H1 (cell line): ENCODE measurements around the gene SLC13A3. TPM values are rescaled to one million over a fixed set of nuclear protein-coding genes. Genes with fewer than 3 reads are reported as not detected.

Experiments used
- CTCF ChIA-PET: fragments of 300-600 bp; sonication (Branson Sonifier 250); formaldehyde crosslinking; loops from one replicate; lab custom pipeline; 2021; ENCODE audit not compliant: partially characterized antibody; lab: Charles Lee
- POLR2A ChIA-PET: fragments of 300-600 bp; sonication (Branson Sonifier 250); formaldehyde crosslinking; loops from one replicate; lab custom pipeline; 2021; ENCODE audit warnings: inconsistent platforms; ENCODE audit not compliant: partially characterized antibody; lab: Charles Lee
- DNase-seq, 2 experiments: peaks; one replicate each; pipeline versions ENCODE4 v3.0.0 to v3.0.0-alpha.2; 2010 to 2022; ENCODE audit warnings: low spot score in 2 of 2, low read depth in 1 of 2, mixed read lengths in 1 of 2
- FAIRE-seq: peaks from 2 replicates; lab custom pipeline; 2011; peaks lifted over from hg19 to GRCh38; lab: Jason Lieb, UNC
- H2AFZ ChIP-seq: 2 replicates; pipeline ENCODE4 v1.8.1; 2012; ENCODE audit warnings: low read length, inconsistent platforms
- H2AK5ac ChIP-seq: 2 replicates; pipeline ENCODE4 v1.6.1; 2013; ENCODE audit warnings: low read depth, low read length
- H2BK120ac ChIP-seq: replicated peaks from 2 replicates; pipeline ENCODE3; 2013; ENCODE audit warnings: low read depth, low read length, inconsistent platforms
- H2BK12ac ChIP-seq: 2 replicates; pipeline ENCODE4 v1.6.1; 2013; ENCODE audit warnings: low read depth, low read length
- H2BK15ac ChIP-seq: 2 replicates; pipeline ENCODE4 v1.6.1; 2013; ENCODE audit warnings: low read length
- H2BK20ac ChIP-seq: 2 replicates; pipeline ENCODE4 v1.6.1; 2013; ENCODE audit warnings: low read length
- H2BK5ac ChIP-seq: 2 replicates; pipeline ENCODE4 v1.6.1; 2013; ENCODE audit warnings: low read depth, low read length
- H3K14ac ChIP-seq: 2 replicates; pipeline ENCODE4 v1.6.1; 2013; ENCODE audit warnings: inconsistent platforms; ENCODE audit not compliant: insufficient read length
- H3K18ac ChIP-seq: 2 replicates; pipeline ENCODE4 v1.6.1; 2013; ENCODE audit warnings: low read length; ENCODE audit errors: extremely low read depth
- H3K23ac ChIP-seq: 2 replicates; pipeline ENCODE4 v1.6.1; 2013; ENCODE audit warnings: inconsistent platforms; ENCODE audit not compliant: insufficient read length
- H3K23me2 ChIP-seq: 2 replicates; pipeline ENCODE4 v1.6.1; 2013; ENCODE audit warnings: low read depth, low read length
- H3K27ac ChIP-seq: 2 replicates; pipeline ENCODE4 v1.6.1; 2011; ENCODE audit warnings: low read depth, low read length, inconsistent platforms
- H3K27me3 ChIP-seq, 4 experiments: replicated peaks in 1 of 4; 1 replicate in 1 of 4; 2 replicates in 3 of 4; pipeline versions ENCODE4 v1.6.1 to v1.8.1; 2011 to 2013; ENCODE audit warnings: low read length in 3 of 4, mild to moderate bottlenecking in 3 of 4, inconsistent platforms in 2 of 4, mixed read lengths in 2 of 4, moderate library complexity in 1 of 4; ENCODE audit not compliant: control insufficient read depth in 3 of 4, insufficient read depth in 3 of 4; ENCODE audit errors: extremely low read depth in 1 of 4
- H3K36me3 ChIP-seq, 4 experiments: 2 replicates each; pipeline versions ENCODE4 v1.6.1 to v1.8.1; 2011 to 2013; ENCODE audit warnings: mild to moderate bottlenecking in 4 of 4, low read length in 3 of 4, moderate library complexity in 2 of 4, control low read depth in 1 of 4, inconsistent platforms in 1 of 4; ENCODE audit not compliant: insufficient read depth in 4 of 4, control insufficient read depth in 2 of 4
- H3K4ac ChIP-seq: replicated peaks from 2 replicates; pipeline ENCODE3; 2013; ENCODE audit warnings: low read length, low read depth, mixed read lengths, inconsistent platforms; ENCODE audit not compliant: insufficient read length
- H3K4me1 ChIP-seq, 4 experiments: replicated peaks in 1 of 4; 1 replicate in 1 of 4; 2 replicates in 3 of 4; pipeline versions ENCODE4 v1.6.1 to v1.8.1; 2011 to 2013; ENCODE audit warnings: low read length in 3 of 4, inconsistent platforms in 2 of 4, mixed read lengths in 1 of 4; ENCODE audit not compliant: insufficient read depth in 4 of 4, control insufficient read depth in 3 of 4
- H3K4me2 ChIP-seq, 2 experiments: 2 replicates each; pipeline versions ENCODE4 v1.6.1 to v1.8.1; 2011 to 2013; ENCODE audit warnings: low read depth in 2 of 2, low read length in 2 of 2, control low read depth in 1 of 2, inconsistent platforms in 1 of 2, mild to moderate bottlenecking in 1 of 2; ENCODE audit not compliant: insufficient read depth in 1 of 2
- H3K4me3 ChIP-seq, 4 experiments: fragments of 200-600, 300-600 bp in 1 of 4; sonication (generic), shearing (Covaris generic), sonication (Bioruptor Twin) in 1 of 4; 2 replicates each; pipeline versions ENCODE4 v1.5.1 to v1.8.1; 2011 to 2016; ENCODE audit warnings: low read length in 4 of 4, low read depth in 3 of 4, control low read depth in 2 of 4, inconsistent platforms in 2 of 4, mild to moderate bottlenecking in 2 of 4, mixed read lengths in 1 of 4, moderate library complexity in 1 of 4; ENCODE audit not compliant: insufficient read depth in 2 of 4; ENCODE audit errors: extremely low read depth in 1 of 4
- H3K56ac ChIP-seq: replicated peaks from 2 replicates; pipeline ENCODE3; 2013; ENCODE audit warnings: low read depth, mild to moderate bottlenecking, mixed read lengths, low read length, inconsistent platforms; ENCODE audit not compliant: insufficient read length
- H3K79me1 ChIP-seq: 2 replicates; pipeline ENCODE4 v1.6.1; 2013; ENCODE audit warnings: low read depth, low read length, control low read depth
- H3K79me2 ChIP-seq, 2 experiments: 2 replicates each; pipeline versions ENCODE4 v1.6.1 to v1.8.1; 2012 to 2013; ENCODE audit warnings: low read length in 2 of 2, mild to moderate bottlenecking in 2 of 2, inconsistent platforms in 1 of 2; ENCODE audit not compliant: insufficient read depth in 2 of 2, control insufficient read depth in 1 of 2
- H3K9ac ChIP-seq, 4 experiments: replicated peaks in 1 of 4; 1 replicate in 1 of 4; 2 replicates in 3 of 4; pipeline versions ENCODE4 v1.6.1 to v1.8.1; 2011 to 2013; ENCODE audit warnings: low read depth in 3 of 4, low read length in 3 of 4, control low read depth in 2 of 4, mild to moderate bottlenecking in 2 of 4, moderate library complexity in 2 of 4, inconsistent platforms in 1 of 4; ENCODE audit errors: extremely low read depth in 1 of 4
- H3K9me3 ChIP-seq, 2 experiments: 2 replicates each; pipeline versions ENCODE4 v1.6.1 to v1.8.1; 2012 to 2013; ENCODE audit warnings: mild to moderate bottlenecking in 2 of 2, moderate library complexity in 2 of 2, control low read depth in 1 of 2, inconsistent platforms in 1 of 2, low read depth in 1 of 2, low read length in 1 of 2, mixed read lengths in 1 of 2; ENCODE audit not compliant: insufficient read depth in 2 of 2
- H4K20me1 ChIP-seq, 2 experiments: replicated peaks in 1 of 2; 2 replicates each; pipeline versions ENCODE3 to v1.8.1; 2011 to 2013; ENCODE audit warnings: inconsistent platforms in 2 of 2, low read length in 2 of 2, mild to moderate bottlenecking in 1 of 2; ENCODE audit not compliant: insufficient read depth in 2 of 2, control insufficient read depth in 1 of 2
- H4K5ac ChIP-seq: 2 replicates; pipeline ENCODE4 v1.6.1; 2013; ENCODE audit warnings: low read length, low read depth, mixed read lengths, inconsistent platforms; ENCODE audit not compliant: insufficient read length
- H4K8ac ChIP-seq: 2 replicates; pipeline ENCODE4 v1.8.0; 2013; ENCODE audit warnings: mild to moderate bottlenecking, moderate library complexity, low read length, inconsistent platforms; ENCODE audit not compliant: insufficient read depth; ENCODE audit errors: extremely low read depth
- H4K91ac ChIP-seq: replicated peaks from 2 replicates; pipeline ENCODE3; 2013; ENCODE audit warnings: low read length, mixed read lengths, inconsistent platforms; ENCODE audit not compliant: insufficient read length
- CBX8 ChIP-seq: fragments of 300-800, 300-1000 bp; sonication (generic); IDR thresholded peaks from 2 replicates; pipeline ENCODE4 v1.7.1; 2016; ENCODE audit warnings: low read depth, low read length, borderline replicate concordance
- EP300 ChIP-seq, 2 experiments: IDR thresholded peaks; 1 replicate in 1 of 2; 2 replicates in 1 of 2; pipeline ENCODE4 v1.6.1; 2011 to 2012; ENCODE audit warnings: low read depth in 2 of 2, low read length in 2 of 2, mild to moderate bottlenecking in 2 of 2, borderline replicate concordance in 1 of 2, inconsistent platforms in 1 of 2, moderate library complexity in 1 of 2
- KDM5A ChIP-seq: fragments of 200-600 bp; IDR thresholded peaks from 2 replicates; pipeline ENCODE4 v1.7.1; 2012; ENCODE audit warnings: mild to moderate bottlenecking, low read length, inconsistent platforms, mixed read lengths
- MAFK ChIP-seq: IDR thresholded peaks from 2 replicates; pipeline ENCODE4 v1.6.1; 2012; ENCODE audit warnings: low read depth, mild to moderate bottlenecking, improper control_type of control experiment, low read length
- POLR2A ChIP-seq, 2 experiments: IDR thresholded peaks; 1 replicate in 1 of 2; 2 replicates in 1 of 2; pipeline ENCODE4 v1.6.1; 2011; ENCODE audit warnings: low read depth in 2 of 2, low read length in 2 of 2, mild to moderate bottlenecking in 2 of 2; ENCODE audit errors: control extremely low read depth in 1 of 2
- POU5F1 ChIP-seq: IDR thresholded peaks from 2 replicates; pipeline ENCODE4 v1.6.1; 2011; ENCODE audit warnings: low read depth, mild to moderate bottlenecking, low read length, moderate library complexity
- RAD21 ChIP-seq, 2 experiments: IDR thresholded peaks in 1 of 2; conservative IDR thresholded peaks in 1 of 2; 2 replicates each; pipeline ENCODE4 v1.6.1; 2011; ENCODE audit warnings: low read depth in 2 of 2, low read length in 2 of 2, improper control_type of control experiment in 1 of 2, inconsistent platforms in 1 of 2, mild to moderate bottlenecking in 1 of 2, moderate library complexity in 1 of 2
- SAP30 ChIP-seq: fragments of 300-600 bp; sonication (generic); IDR thresholded peaks from 2 replicates; pipeline ENCODE4 v1.7.1; 2012; ENCODE audit warnings: low read length, moderate library complexity, mild to moderate bottlenecking, inconsistent platforms; ENCODE audit not compliant: insufficient read depth, insufficient replicate concordance
- SIN3A ChIP-seq, 2 experiments: IDR thresholded peaks in 1 of 2; conservative IDR thresholded peaks in 1 of 2; 2 replicates each; pipeline ENCODE4 v1.6.1; 2011 to 2012; ENCODE audit warnings: low read length in 2 of 2, improper control_type of control experiment in 1 of 2, low read depth in 1 of 2, mild to moderate bottlenecking in 1 of 2
- SIRT6 ChIP-seq: IDR thresholded peaks from one replicate; pipeline ENCODE4 v1.7.1; 2012; ENCODE audit warnings: low read length, inconsistent platforms
- SP2 ChIP-seq: IDR thresholded peaks from 2 replicates; pipeline ENCODE4 v1.6.1; 2012; ENCODE audit warnings: mild to moderate bottlenecking, low read length, inconsistent platforms
- TAF1 ChIP-seq: IDR thresholded peaks from 2 replicates; pipeline ENCODE4 v1.6.1; 2011; ENCODE audit warnings: mild to moderate bottlenecking, low read depth, low read length
- TAF7 ChIP-seq: optimal IDR thresholded peaks from 2 replicates; pipeline ENCODE3; 2011; ENCODE audit warnings: low read depth, mild to moderate bottlenecking, inconsistent platforms, low read length, moderate library complexity, borderline replicate concordance
- TEAD4 ChIP-seq: IDR thresholded peaks from 2 replicates; pipeline ENCODE4 v1.6.1; 2012; ENCODE audit warnings: low read depth, low read length, inconsistent platforms, mixed read lengths
- WGBS, 2 experiments: shearing (Covaris generic) in 1 of 2; methylation state at CpG; one replicate each; pipeline versions ENCODE4 v1.1.6 to v1.1.7; 2013 to 2015; ENCODE audit warnings: low lambda C conversion rate in 2 of 2, mixed read lengths in 2 of 2, inconsistent platforms in 1 of 2, low coverage in 1 of 2, missing lambda C conversion rate in 1 of 2; ENCODE audit not compliant: insufficient replicate concordance in 2 of 2, insufficient coverage in 1 of 2, insufficient read length in 1 of 2; ENCODE audit errors: extremely low coverage in 1 of 2, missing lambda C conversion rate in 1 of 2; 5-methylcytosine and 5-hydroxymethylcytosine counted together
- polyA plus RNA-seq, 7 experiments: library from polyadenylated mRNA; depleted of rRNA in 3 of 7; stranded (reverse) in 5 of 7; unstranded in 2 of 7; fragments of >200 nt in 5 of 7; fragments of 200-250 nt in 2 of 7; gene quantifications; 1 replicate in 5 of 7; 2 replicates in 1 of 7; 4 replicates in 1 of 7; pipeline versions ENCODE4 v1.2.1 to v1.2.3, GENCODE V29; 2011 to 2013; ENCODE audit warnings: missing spikeins in 2 of 7, mixed read lengths in 2 of 7
- total RNA-seq: library from RNA; stranded (reverse); fragmentation: NEBNext Ultra II Directional; extraction: Animal tissue kit (Norgen Biotek cat#: 25700); gene quantifications from 2 replicates; pipeline ENCODE4 v1.2.1, GENCODE V29; 2021

SLC13A3 gene
- total and polyA plus RNA-seq, 2 of the 8 experiments (the other 6 are each of a cell fraction or from before 2014, with no cell fraction given) = 9.4 to 12.6 TPM

DNA sequence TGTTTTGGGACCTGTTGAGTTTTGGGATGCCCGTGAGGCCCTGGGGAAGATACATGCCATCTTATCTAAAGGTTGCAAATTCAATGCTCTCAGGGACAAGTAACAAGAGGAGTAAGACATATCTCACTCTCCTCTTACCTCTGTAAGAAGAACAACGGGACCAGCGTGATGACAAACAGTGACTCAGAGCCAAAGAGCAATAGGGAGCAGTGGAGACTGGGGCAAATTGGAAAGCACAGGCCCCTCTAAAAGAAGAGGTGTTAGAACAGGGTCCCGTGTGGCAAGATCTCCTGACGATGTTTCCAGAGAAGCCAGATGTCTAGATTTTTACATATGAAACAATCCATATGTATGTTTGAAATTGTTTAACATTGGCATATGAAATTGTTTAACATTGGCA is 26.3 kb upstream of the SLC13A3 start:
- 94% methylated on average over 5 of the region's 5 CpGs; no CpG with 5 or more reads in 1 of the 2 experiments for WGBS, 2 experiments
- H4K91ac ChIP-seq = no peak overlapping the region
- H2BK20ac ChIP-seq = no peak overlapping the region
- no peaks in the 10 kb centered on the region for H3K23me2 ChIP-seq
- no peak overlapping the region for H2AK5ac ChIP-seq
- no peak overlapping the region for H2BK12ac ChIP-seq
- H3K4me2 ChIP-seq = no peak overlapping the region
- peaks cover 0 to 4% of the 10 kb centered on the region in 2 experiments; a peak in 1 of 4 replicates for H3K9me3 ChIP-seq
- no peak overlapping the region for H3K4ac ChIP-seq
- H3K27ac ChIP-seq = no peak overlapping the region
- CTCF ChIA-PET = interaction anchor here (1.0 to 2.3 kb wide), 3 partner anchors 9 to 157 kb away, joined by 3 to 9 read pairs (median 4); no protein-coding TSS in a partner anchor
- no peak overlapping the region for H2BK15ac ChIP-seq
- no peak overlapping the region for H2BK120ac ChIP-seq
- H3K4me3 ChIP-seq = no peak overlapping the region
- no peak overlapping the region for H3K9ac ChIP-seq
- H3K36me3 ChIP-seq = peaks cover 0 to 17% (median 0%) of the 10 kb centered on the region in 4 experiments; a peak in 4 of 8 replicates
- no peak overlapping the region for H3K56ac ChIP-seq
- no peak overlapping the region for H4K5ac ChIP-seq
- FAIRE-seq (no peak), DNase-seq (no peak)
- peaks cover 2% of the 10 kb centered on the region; the same call in 1 of the 2 replicates for H3K79me1 ChIP-seq
- H4K8ac ChIP-seq = no peak overlapping the region
- H2BK5ac ChIP-seq = no peak overlapping the region
- H4K20me1 ChIP-seq = peaks cover 0 to 3% of the 10 kb centered on the region in 2 experiments
- H2AFZ ChIP-seq = no peak overlapping the region
- H3K23ac ChIP-seq = no peak overlapping the region
- peaks cover 0 to 26% of the 10 kb centered on the region in 2 experiments; a peak in 2 of 4 replicates for H3K79me2 ChIP-seq
- H3K4me1 ChIP-seq = peaks cover 9 to 22% (median 14%) of the 10 kb centered on the region in 4 experiments
- no peak overlapping the region for H3K14ac ChIP-seq
- POLR2A ChIA-PET = interaction anchor here (1.1 kb wide), 2 partner anchors 20 to 24 kb away, joined by 3 read pairs; no protein-coding TSS in a partner anchor
- no peaks in the 10 kb centered on the region for H3K27me3 ChIP-seq
- H3K18ac ChIP-seq = no peak overlapping the region
- TF ChIP-seq POU5F1 (no peak), TAF1 (no peak), SP2 (no peak), SIRT6 (no peak), POLR2A (IDR thresholded peaks at IDR 0.05; ENCODE audit: control extremely low read depth in 1 of 2, low read depth in 2 of 2, low read length in 2 of 2) (no peak), TEAD4 (no peak), RAD21 (IDR thresholded peaks at IDR 0.05 in 1 of 2, conservative IDR thresholded peaks at IDR 0.05 in 1 of 2; ENCODE audit: low read depth in 2 of 2, low read length in 2 of 2) (no peak), KDM5A (no peak), SIN3A (conservative IDR thresholded peaks at IDR 0.05 in 1 of 2, IDR thresholded peaks at IDR 0.05 in 1 of 2; ENCODE audit: low read depth in 1 of 2, low read length in 2 of 2) (no peak), SAP30 (no peak), EP300 (IDR thresholded peaks at IDR 0.05; ENCODE audit: borderline replicate concordance in 1 of 2, low read depth in 2 of 2, low read length in 2 of 2) (no peak), CBX8 (no peak), MAFK (no peak), TAF7 (no peak)
